Sigmoid colon (tissue), 4 donors: ENCODE measurements around the gene ZNF665.

Experiments
- CTCF ChIP-seq, 4 experiments: fragments of 450-650 bp in 3 of 4; fragments of 200-600 bp in 1 of 4; IDR thresholded peaks; one replicate each; pipeline ENCODE4 v1.5.1; 2016 to 2019; ENCODE audit warnings: antibody characterized with exemption in 4 of 4, mild to moderate bottlenecking in 3 of 4, moderate library complexity in 2 of 4
- EP300 ChIP-seq, 4 donors: sonication (generic); formaldehyde crosslinking; IDR thresholded peaks; one replicate each; pipeline ENCODE4 v1.6.1; 2017; ENCODE audit warnings: antibody characterized with exemption in 4 of 4
- POLR2A ChIP-seq, 2 donors: fragments of 450-650 bp; IDR thresholded peaks; one replicate each; pipeline ENCODE4 v1.6.1; 2016; ENCODE audit warnings: antibody characterized with exemption in 2 of 2, mild to moderate bottlenecking in 2 of 2, moderate library complexity in 2 of 2

GRCh38 chr19:53195265-53195903 lies 2.2 kb upstream of the ZNF665 start:
- peak; percentile 89 to 92 (median 92) for TF ChIP-seq CTCF (IDR thresholded peaks at IDR 0.05)
- no peak for TF ChIP-seq POLR2A (IDR thresholded peaks at IDR 0.05)
- TF ChIP-seq EP300 (IDR thresholded peaks at IDR 0.05), result no peak
